ENCODE results near the gene SGTA. TPM values are rescaled to one million over a fixed set of nuclear protein-coding genes. Genes with fewer than 3 reads are reported as not detected.
A peak's percentile ranks its signal among the peaks of the same experiment; 100 is the strongest.

SGTA gene
- total and polyA plus RNA-seq, 9 of the 15 experiments (the other 6 are each of a cell fraction or from before 2014, with no cell fraction given): 1.4 to 110 (median 49.9) TPM

GRCh38 chr19:2731181-2731995, 51.7 kb downstream of the SGTA start (continued):
- TF ChIP-seq RBFOX2 (IDR thresholded peaks at IDR 0.05; ENCODE audit: low read depth, low read length) (peak; percentile 66), ZNF592 (IDR thresholded peaks at IDR 0.05) (no peak), KLF16 (IDR thresholded peaks at IDR 0.05) (no peak), RBM22 (IDR thresholded peaks at IDR 0.05; ENCODE audit: low read depth, low read length, poor library complexity, severe bottlenecking) (peak; percentile 87), NFATC3 (IDR thresholded peaks at IDR 0.05) (no peak), ZBTB33 (CRISPR knock-in tag; IDR thresholded peaks at IDR 0.05) (peak; percentile 65; the same call in 1 of the 2 replicates), TCF7L2 (IDR thresholded peaks at IDR 0.05; ENCODE audit: low read depth, low read length) (no peak), YY1 (IDR thresholded peaks at IDR 0.05; ENCODE audit: borderline replicate concordance in 1 of 3, control insufficient read depth in 1 of 3, extremely low read depth in 1 of 3, insufficient read depth in 3 of 3, insufficient read length in 1 of 3, insufficient replicate concordance in 2 of 3, low read depth in 1 of 3, low read length in 2 of 3) (no peak), POLR2AphosphoS2 (IDR thresholded peaks at IDR 0.05; ENCODE audit: low read length) (0 out of 2 replicates have a peak, but pooled peaks have one; percentile 17), ZBTB43 (CRISPR knock-in tag; IDR thresholded peaks at IDR 0.05) (no peak), POLR2B (IDR thresholded peaks at IDR 0.05; ENCODE audit: low read depth, partially characterized antibody) (no peak), NFIC (IDR thresholded peaks at IDR 0.05) (no peak), HEY1 (CRISPR knock-in tag; IDR thresholded peaks at IDR 0.05; ENCODE audit: borderline replicate concordance) (no peak), MYC (IDR thresholded peaks at IDR 0.05; ENCODE audit: low read depth, low read length) (no peak), MYC (CRISPR knock-in tag; IDR thresholded peaks at IDR 0.05; ENCODE audit: borderline replicate concordance, low read depth) (no peak), POLR2G (IDR thresholded peaks at IDR 0.05; ENCODE audit: low read depth, low read length) (peak; percentile 82), BHLHE40 (IDR thresholded peaks at IDR 0.05; ENCODE audit: low read length) (no peak), ZNF408 (CRISPR knock-in tag; IDR thresholded peaks at IDR 0.05; ENCODE audit: low read depth) (no peak), TEAD1 (CRISPR knock-in tag; IDR thresholded peaks at IDR 0.05) (no peak), U2AF1 (optimal IDR thresholded peaks at IDR 0.05; ENCODE audit: low read depth, low read length) (no peak)

Data from K562 (cell line).